Hepatocyte (in vitro differentiated cells): ENCODE measurements around the gene STMN3. TPM values are rescaled to one million over a fixed set of nuclear protein-coding genes. Genes with fewer than 3 reads are reported as not detected.

Source experiments
- DNase-seq: peaks from one replicate; pipeline ENCODE4 v3.0.0-alpha.2; 2016; ENCODE audit warnings: low spot score
- H2AFZ ChIP-seq: fragments of 200-600 bp; sonication (generic); 2 replicates; pipeline ENCODE4 v1.6.0; 2016; ENCODE audit warnings: antibody characterized with exemption, mild to moderate bottlenecking
- H3K27ac ChIP-seq: fragments of 200-600 bp; sonication (generic); 2 replicates; pipeline ENCODE4 v1.5.1; 2016; ENCODE audit warnings: mild to moderate bottlenecking
- H3K27me3 ChIP-seq: fragments of 200-600 bp; sonication (generic); 2 replicates; pipeline ENCODE4 v1.6.1; 2016
- H3K36me3 ChIP-seq: fragments of 200-600 bp; sonication (generic); replicated peaks from 2 replicates; pipeline ENCODE4 v1.5.1; 2016; ENCODE audit warnings: low read depth; ENCODE audit not compliant: insufficient read depth
- H3K4me1 ChIP-seq: fragments of 200-600 bp; sonication (generic); 2 replicates; pipeline ENCODE4 v1.5.1; 2016; ENCODE audit warnings: mild to moderate bottlenecking, moderate library complexity; ENCODE audit not compliant: insufficient read depth
- H3K4me2 ChIP-seq: fragments of 200-600 bp; sonication (generic); 2 replicates; pipeline ENCODE4 v1.6.0; 2016
- H3K4me3 ChIP-seq: fragments of 200-600 bp; sonication (generic); 2 replicates; pipeline ENCODE4 v1.5.1; 2016; ENCODE audit warnings: mild to moderate bottlenecking
- H3K79me2 ChIP-seq: fragments of 200-600 bp; sonication (generic); 2 replicates; pipeline ENCODE4 v1.6.0; 2017; ENCODE audit warnings: mild to moderate bottlenecking
- H3K9me2 ChIP-seq: fragments of 200-600 bp; sonication (generic); replicated peaks from 2 replicates; pipeline ENCODE4 v1.6.0; 2017; ENCODE audit warnings: mild to moderate bottlenecking; ENCODE audit not compliant: insufficient read depth
- H3K9me3 ChIP-seq: fragments of 200-600 bp; sonication (generic); 2 replicates; pipeline ENCODE4 v1.5.1; 2016; ENCODE audit warnings: low read depth, mild to moderate bottlenecking
- H4K20me1 ChIP-seq: fragments of 200-600 bp; sonication (generic); 2 replicates; pipeline ENCODE4 v1.6.0; 2016; ENCODE audit warnings: mild to moderate bottlenecking; ENCODE audit not compliant: insufficient read depth, poor library complexity, severe bottlenecking
- EZH2 ChIP-seq: fragments of 200-600 bp; sonication (generic); IDR thresholded peaks from 2 replicates; pipeline ENCODE4 v1.6.1; 2016; ENCODE audit warnings: antibody characterized with exemption, mild to moderate bottlenecking, borderline replicate concordance
- EZH2phosphoT487 ChIP-seq: fragments of 200-600 bp; sonication (generic); IDR thresholded peaks from one replicate; pipeline ENCODE4 v1.6.1; 2018; ENCODE audit warnings: antibody characterized with exemption, mild to moderate bottlenecking, low read depth, moderate library complexity; ENCODE audit not compliant: unreplicated experiment, severe bottlenecking
- WGBS: methylation state at CpG from one replicate; pipeline ENCODE4 v1.1.6; 2016; ENCODE audit warnings: low lambda C conversion rate; ENCODE audit errors: missing lambda C conversion rate; 5-methylcytosine and 5-hydroxymethylcytosine counted together
- polyA plus RNA-seq: library from polyadenylated mRNA; unstranded; fragments of >200 nt; fragmentation: Nextera tagmentation; extraction: Ambion mirVana; gene quantifications from 2 replicates; pipeline ENCODE4 v1.2.1, GENCODE V29; 2016
- total RNA-seq: library from RNA; depleted of rRNA; stranded (reverse); fragments of >200 nt; gene quantifications from 2 replicates; pipeline ENCODE4 v1.2.3, GENCODE V29; 2014
- TF ChIP-seq, protein P1 (sequence below): fragments of 200-600 bp; sonication (generic); IDR thresholded peaks from 2 replicates; pipeline ENCODE4 v1.5.1; 2016; ENCODE audit warnings: antibody characterized with exemption, mild to moderate bottlenecking; ENCODE audit not compliant: poor library complexity

Gene STMN3
- total and polyA plus RNA-seq, 2 experiments from 2014 or later, result 14.4 to 18.2 TPM

DNA sequence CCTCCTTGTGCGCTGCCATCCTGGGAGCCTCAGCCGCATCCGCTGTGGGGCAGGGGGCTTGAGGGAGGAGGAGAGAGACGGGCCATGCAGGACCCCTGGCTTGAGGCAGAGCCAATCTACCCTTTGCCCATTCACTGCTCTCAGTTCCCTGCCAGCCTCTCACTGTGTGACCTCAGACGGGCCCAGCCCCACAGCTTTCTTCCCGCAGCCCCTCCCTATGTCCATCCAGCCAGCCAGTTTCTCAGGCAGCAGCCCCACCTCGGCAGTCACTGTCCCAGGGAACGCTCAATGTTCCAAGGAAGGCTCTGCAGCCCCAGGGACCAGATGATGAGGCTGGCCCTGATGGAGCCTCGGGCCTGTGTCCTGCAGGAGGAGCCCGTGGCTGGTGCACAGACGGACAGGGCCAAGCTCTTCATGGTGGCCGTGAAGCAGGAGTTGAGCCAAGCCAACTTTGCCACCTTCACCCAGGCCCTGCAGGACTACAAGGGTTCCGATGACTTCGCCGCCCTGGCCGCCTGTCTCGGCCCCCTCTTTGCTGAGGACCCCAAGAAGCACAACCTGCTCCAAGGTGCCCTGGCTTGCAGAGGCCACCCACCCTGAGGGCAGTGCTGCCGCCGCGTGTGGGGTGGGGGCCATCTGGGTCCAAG is 39.3 kb upstream of the STMN3 start:
- H2AFZ ChIP-seq, result no peak overlapping the region
- H3K9me2 ChIP-seq, result no peaks in the 10 kb centered on the region
- H3K4me3 ChIP-seq, result no peak overlapping the region
- no peak for TF ChIP-seq EZH2phosphoT487
- no peak for TF ChIP-seq EZH2
- TF ChIP-seq, protein P1, sequence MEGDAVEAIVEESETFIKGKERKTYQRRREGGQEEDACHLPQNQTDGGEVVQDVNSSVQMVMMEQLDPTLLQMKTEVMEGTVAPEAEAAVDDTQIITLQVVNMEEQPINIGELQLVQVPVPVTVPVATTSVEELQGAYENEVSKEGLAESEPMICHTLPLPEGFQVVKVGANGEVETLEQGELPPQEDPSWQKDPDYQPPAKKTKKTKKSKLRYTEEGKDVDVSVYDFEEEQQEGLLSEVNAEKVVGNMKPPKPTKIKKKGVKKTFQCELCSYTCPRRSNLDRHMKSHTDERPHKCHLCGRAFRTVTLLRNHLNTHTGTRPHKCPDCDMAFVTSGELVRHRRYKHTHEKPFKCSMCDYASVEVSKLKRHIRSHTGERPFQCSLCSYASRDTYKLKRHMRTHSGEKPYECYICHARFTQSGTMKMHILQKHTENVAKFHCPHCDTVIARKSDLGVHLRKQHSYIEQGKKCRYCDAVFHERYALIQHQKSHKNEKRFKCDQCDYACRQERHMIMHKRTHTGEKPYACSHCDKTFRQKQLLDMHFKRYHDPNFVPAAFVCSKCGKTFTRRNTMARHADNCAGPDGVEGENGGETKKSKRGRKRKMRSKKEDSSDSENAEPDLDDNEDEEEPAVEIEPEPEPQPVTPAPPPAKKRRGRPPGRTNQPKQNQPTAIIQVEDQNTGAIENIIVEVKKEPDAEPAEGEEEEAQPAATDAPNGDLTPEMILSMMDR, result no peak
- H3K79me2 ChIP-seq, result no peaks in the 10 kb centered on the region
- no peaks in the 10 kb centered on the region for H3K9me3 ChIP-seq
- no peaks in the 10 kb centered on the region for H4K20me1 ChIP-seq
- H3K27me3 ChIP-seq, result no peaks in the 10 kb centered on the region
- H3K36me3 ChIP-seq, result no peaks in the 10 kb centered on the region
- H3K27ac ChIP-seq, result no peak overlapping the region
- peaks cover 10% of the 10 kb centered on the region for H3K4me1 ChIP-seq
- 82% methylated on average over 16 of the region's 20 CpGs for WGBS
- no peak overlapping the region for H3K4me2 ChIP-seq
- DNase-seq, result no peak

DNA sequence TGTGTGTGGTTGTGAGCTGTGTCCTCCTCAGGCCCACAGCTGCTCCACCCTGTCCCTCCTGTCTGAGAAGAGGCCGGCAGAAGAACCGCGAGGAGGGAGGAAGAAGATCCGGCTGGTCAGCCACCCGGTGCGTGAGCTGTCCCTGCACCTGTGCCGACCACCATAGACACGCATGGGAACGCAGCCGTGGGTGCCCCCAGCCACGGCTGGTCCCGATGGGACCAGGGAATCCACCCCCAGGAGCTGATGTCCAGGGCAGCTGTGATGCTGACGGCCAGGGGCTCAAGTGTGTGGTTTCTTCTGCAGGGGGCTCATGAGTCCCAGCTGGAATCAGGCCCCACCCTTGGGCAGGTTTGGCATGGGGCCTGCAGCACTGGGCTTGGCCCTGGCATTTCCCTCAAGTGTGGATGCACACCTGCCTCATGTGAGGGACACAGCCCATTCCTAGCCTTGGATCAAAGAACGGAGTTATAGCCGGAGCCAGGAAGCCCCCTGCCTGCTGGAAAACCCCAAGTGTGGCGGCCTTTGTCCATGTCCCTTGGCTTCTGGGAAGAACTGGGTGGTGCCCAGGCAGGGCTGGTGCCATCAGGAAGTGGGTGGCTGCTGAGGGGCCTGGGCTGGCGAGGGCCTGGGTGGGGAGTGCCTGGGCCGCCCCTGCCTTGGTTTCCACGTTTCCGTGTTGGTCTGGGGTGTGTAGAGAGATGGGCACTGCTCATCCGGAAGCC is 38.6 kb upstream of the STMN3 start:
- no peak overlapping the region for H3K27ac ChIP-seq

DNA sequence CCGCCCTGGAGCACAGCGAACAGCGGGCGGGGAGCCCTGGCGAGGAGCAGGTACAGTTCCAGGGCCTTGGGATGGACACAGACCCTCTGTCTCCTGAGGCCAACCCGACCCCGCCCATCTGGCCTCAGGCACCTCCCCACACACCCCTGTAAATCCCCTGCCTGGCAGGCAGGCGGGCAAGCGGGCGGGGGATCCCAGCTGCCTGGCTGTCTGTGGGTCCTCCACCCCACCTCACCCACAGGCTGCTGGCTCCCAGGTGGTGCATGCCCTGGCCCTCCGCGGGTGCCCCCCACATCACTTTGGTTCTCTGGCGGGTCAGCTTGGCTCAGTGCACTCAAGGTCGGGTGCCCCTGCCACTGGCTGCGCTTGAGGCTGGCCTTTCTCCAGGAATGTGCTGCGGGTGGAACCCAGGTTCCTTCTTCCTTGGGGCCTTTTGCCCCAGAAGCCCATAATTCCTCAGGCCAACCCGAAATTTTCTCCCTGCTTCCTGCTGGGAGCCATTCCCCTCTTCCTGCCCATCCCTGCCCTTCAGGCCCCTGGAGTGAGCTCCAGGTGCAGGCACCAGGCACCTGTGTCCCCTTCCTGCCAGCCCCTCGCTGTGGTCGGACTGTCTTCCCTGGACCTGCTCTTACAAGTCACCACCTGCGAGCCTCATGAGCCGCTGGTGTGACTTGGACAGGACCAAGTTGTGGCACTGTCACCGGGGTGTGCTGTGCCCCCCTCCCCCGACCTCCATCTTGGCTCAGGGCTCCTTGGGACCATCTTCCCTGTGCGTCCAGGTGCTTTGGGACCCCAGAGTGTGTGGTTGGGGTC is 37.9 kb upstream of the STMN3 start:
- Histone ChIP-seq H3K36me3 (no peaks in the 10 kb centered on the region), H3K4me3 (no peak overlapping the region), H3K4me2 (no peak overlapping the region), H3K9me3 (no peaks in the 10 kb centered on the region), H4K20me1 (no peaks in the 10 kb centered on the region), H3K27ac (no peak overlapping the region), H3K27me3 (no peaks in the 10 kb centered on the region), H2AFZ (no peak overlapping the region), H3K4me1 (no peaks in the 10 kb centered on the region), H3K79me2 (no peaks in the 10 kb centered on the region), H3K9me2 (no peaks in the 10 kb centered on the region)
- WGBS, result 94% methylated on average over 24 of the region's 24 CpGs
- no peak for DNase-seq
- TF ChIP-seq EZH2phosphoT487 (no peak), EZH2 (no peak)
- TF ChIP-seq, protein P1, result no peak

More for the DNA sequence above, 38.6 kb upstream of the STMN3 start:
- TF ChIP-seq, protein P1, result no peak
- TF ChIP-seq EZH2phosphoT487 (no peak), EZH2 (no peak)
- 92% methylated on average over 20 of the region's 21 CpGs for WGBS
- no peak for DNase-seq
- H2AFZ ChIP-seq, result no peak overlapping the region
- peaks cover 6% of the 10 kb centered on the region for H3K4me1 ChIP-seq
- H4K20me1 ChIP-seq, result no peaks in the 10 kb centered on the region
- H3K9me2 ChIP-seq, result no peaks in the 10 kb centered on the region
- no peaks in the 10 kb centered on the region for H3K36me3 ChIP-seq
- no peaks in the 10 kb centered on the region for H3K9me3 ChIP-seq
- no peak overlapping the region for H3K4me3 ChIP-seq
- no peaks in the 10 kb centered on the region for H3K27me3 ChIP-seq
- H3K4me2 ChIP-seq, result no peak overlapping the region
- H3K79me2 ChIP-seq, result no peaks in the 10 kb centered on the region
